ENCODE results near the gene ZNF662. TPM values are rescaled to one million over a fixed set of nuclear protein-coding genes. Genes with fewer than 3 reads are reported as not detected.

The ZNF662 gene
- total and polyA plus RNA-seq, 2 of the 8 experiments (the other 6 are each of a cell fraction or from before 2014, with no cell fraction given) = 0.03 TPM; not detected in 1

- Histone ChIP-seq H3K27ac (ENCODE audit: low read depth, low read length) (no peak overlapping the region), H4K8ac (ENCODE audit: extremely low read depth, insufficient read depth, low read length) (peak overlapping the region; percentile 90; the same call in 1 of the 2 replicates), H3K18ac (ENCODE audit: extremely low read depth, low read length) (peak overlapping the region; percentile 54; the same call in 1 of the 2 replicates), H2BK120ac (replicated peaks; ENCODE audit: low read depth, low read length) (no peak overlapping the region), H4K5ac (ENCODE audit: insufficient read length, low read depth, low read length) (no peak overlapping the region), H4K91ac (replicated peaks; ENCODE audit: insufficient read length, low read length) (no peak overlapping the region), H3K4me2 (ENCODE audit: insufficient read depth in 1 of 2, low read depth in 2 of 2, low read length in 2 of 2) (peak overlapping the region; percentile 13 to 83; a peak in 3 of 4 replicates), H3K23me2 (ENCODE audit: low read depth, low read length) (no peaks in the 10 kb centered on the region; the same call in 1 of the 2 replicates), H3K79me1 (ENCODE audit: low read depth, low read length) (no peaks in the 10 kb centered on the region), H2BK5ac (ENCODE audit: low read depth, low read length) (no peak overlapping the region), H2BK20ac (ENCODE audit: low read length) (no peak overlapping the region), H3K14ac (ENCODE audit: insufficient read length) (no peak overlapping the region), H2AFZ (ENCODE audit: low read length) (peak overlapping the region; percentile 63), H3K79me2 (ENCODE audit: control insufficient read depth in 1 of 2, insufficient read depth in 2 of 2, low read length in 2 of 2) (no peaks in the 10 kb centered on the region), H3K27me3 (replicated peaks in 1 of 4; ENCODE audit: control insufficient read depth in 3 of 4, extremely low read depth in 1 of 4, insufficient read depth in 3 of 4, low read length in 3 of 4) (peaks cover 0 to 2% (median 0%) of the 10 kb centered on the region in 4 experiments; a peak in 1 of 7 replicates), H3K56ac (replicated peaks; ENCODE audit: insufficient read length, low read depth, low read length) (no peak overlapping the region), H3K9me3 (ENCODE audit: insufficient read depth in 2 of 2, low read depth in 1 of 2, low read length in 1 of 2) (no peaks in the 10 kb centered on the region), H3K23ac (ENCODE audit: insufficient read length) (no peak overlapping the region), H2AK5ac (ENCODE audit: low read depth, low read length) (peak overlapping the region; percentile 70; the same call in 1 of the 2 replicates), H3K4me1 (replicated peaks in 1 of 4; ENCODE audit: control insufficient read depth in 3 of 4, insufficient read depth in 4 of 4, low read length in 3 of 4) (peaks cover 3 to 12% (median 7%) of the 10 kb centered on the region in 4 experiments; a peak in 4 of 7 replicates), H4K20me1 (replicated peaks in 1 of 2; ENCODE audit: control insufficient read depth in 1 of 2, insufficient read depth in 2 of 2, low read length in 2 of 2) (no peaks in the 10 kb centered on the region), H3K4me3 (ENCODE audit: extremely low read depth in 1 of 4, insufficient read depth in 2 of 4, low read depth in 3 of 4, low read length in 4 of 4) (peak overlapping the region in 1 of 4 experiments; percentile 63; a peak in 2 of 8 replicates), H3K9ac (replicated peaks in 1 of 4; ENCODE audit: extremely low read depth in 1 of 4, low read depth in 3 of 4, low read length in 3 of 4) (no peak overlapping the region), H3K36me3 (ENCODE audit: control insufficient read depth in 2 of 4, insufficient read depth in 4 of 4, low read length in 3 of 4) (no peaks in the 10 kb centered on the region), H3K4ac (replicated peaks; ENCODE audit: insufficient read length, low read depth, low read length) (no peak overlapping the region), H2BK12ac (ENCODE audit: low read depth, low read length) (peak overlapping the region; percentile 69; the same call in 1 of the 2 replicates), H2BK15ac (ENCODE audit: low read length) (no peak overlapping the region)
- FAIRE-seq = no peak
- no peak for DNase-seq (ENCODE audit: low read depth in 1 of 2, low spot score in 2 of 2)
- ChIA-PET CTCF (ENCODE audit: partially characterized antibody) (interaction anchor here (0.6 kb wide), 1 partner anchor 71 kb away, joined by 3 read pairs; no protein-coding TSS in a partner anchor), POLR2A (ENCODE audit: partially characterized antibody) (no interaction called here)
- 93% methylated on average over 9 of the region's 9 CpGs; no CpG with 5 or more reads in 1 of the 2 experiments for WGBS, 2 experiments (ENCODE audit: extremely low coverage in 1 of 2, insufficient coverage in 1 of 2, insufficient read length in 1 of 2, insufficient replicate concordance in 2 of 2, low coverage in 1 of 2, low lambda C conversion rate in 2 of 2, missing lambda C conversion rate in 1 of 2)
These were observed 25.8 kb upstream of the ZNF662 start for GRCh38 chr3:42880183-42880582.
